Measurements from ENCODE around the gene NTF3. TPM values are rescaled to one million over a fixed set of nuclear protein-coding genes. Genes with fewer than 3 reads are reported as not detected.

Gene NTF3
- total and polyA plus RNA-seq, 9 of the 15 experiments (the other 6 are each of a cell fraction or from before 2014, with no cell fraction given): not detected

- no peak for TF ChIP-seq FOXM1 (IDR thresholded peaks at IDR 0.05; ENCODE audit: low read depth)
- TF ChIP-seq FOXM1 (CRISPR knock-in tag; IDR thresholded peaks at IDR 0.05; ENCODE audit: low read depth): no peak
- peak; percentile 88 for TF ChIP-seq ATF7 (IDR thresholded peaks at IDR 0.05)
- TF ChIP-seq, protein P1, sequence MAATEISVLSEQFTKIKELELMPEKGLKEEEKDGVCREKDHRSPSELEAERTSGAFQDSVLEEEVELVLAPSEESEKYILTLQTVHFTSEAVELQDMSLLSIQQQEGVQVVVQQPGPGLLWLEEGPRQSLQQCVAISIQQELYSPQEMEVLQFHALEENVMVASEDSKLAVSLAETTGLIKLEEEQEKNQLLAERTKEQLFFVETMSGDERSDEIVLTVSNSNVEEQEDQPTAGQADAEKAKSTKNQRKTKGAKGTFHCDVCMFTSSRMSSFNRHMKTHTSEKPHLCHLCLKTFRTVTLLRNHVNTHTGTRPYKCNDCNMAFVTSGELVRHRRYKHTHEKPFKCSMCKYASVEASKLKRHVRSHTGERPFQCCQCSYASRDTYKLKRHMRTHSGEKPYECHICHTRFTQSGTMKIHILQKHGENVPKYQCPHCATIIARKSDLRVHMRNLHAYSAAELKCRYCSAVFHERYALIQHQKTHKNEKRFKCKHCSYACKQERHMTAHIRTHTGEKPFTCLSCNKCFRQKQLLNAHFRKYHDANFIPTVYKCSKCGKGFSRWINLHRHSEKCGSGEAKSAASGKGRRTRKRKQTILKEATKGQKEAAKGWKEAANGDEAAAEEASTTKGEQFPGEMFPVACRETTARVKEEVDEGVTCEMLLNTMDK (IDR thresholded peaks at IDR 0.05; ENCODE audit: borderline replicate concordance, insufficient read depth, low read depth, low read length, poor library complexity, severe bottlenecking): no peak
- TF ChIP-seq, protein P2, sequence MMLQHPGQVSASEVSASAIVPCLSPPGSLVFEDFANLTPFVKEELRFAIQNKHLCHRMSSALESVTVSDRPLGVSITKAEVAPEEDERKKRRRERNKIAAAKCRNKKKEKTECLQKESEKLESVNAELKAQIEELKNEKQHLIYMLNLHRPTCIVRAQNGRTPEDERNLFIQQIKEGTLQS (IDR thresholded peaks at IDR 0.05): peak; percentile 64; the same call in 1 of the 2 replicates
- TF ChIP-seq, protein P2 (CRISPR knock-in tag; conservative IDR thresholded peaks at IDR 0.05): no peak
- TF ChIP-seq STAG1 (CRISPR knock-in tag; IDR thresholded peaks at IDR 0.05; ENCODE audit: borderline replicate concordance): no peak
- no peak for TF ChIP-seq ATF1 (CRISPR knock-in tag; IDR thresholded peaks at IDR 0.05)
- TF ChIP-seq ATF1 (tag; IDR thresholded peaks at IDR 0.05): peak; percentile 35
- no peak for TF ChIP-seq HDAC6 (IDR thresholded peaks at IDR 0.05; ENCODE audit: low read depth, low read length)
- no peak for TF ChIP-seq ZEB2 (IDR thresholded peaks at IDR 0.05)
- no peak for TF ChIP-seq ZNF589 (CRISPR knock-in tag; IDR thresholded peaks at IDR 0.05; ENCODE audit: low read depth)
- no peak for TF ChIP-seq RBM22 (IDR thresholded peaks at IDR 0.05; ENCODE audit: low read depth, low read length, poor library complexity, severe bottlenecking)
- no peak for TF ChIP-seq TEAD4 (IDR thresholded peaks at IDR 0.05; ENCODE audit: low read length)
- no peak for TF ChIP-seq TEAD4 (CRISPR knock-in tag; IDR thresholded peaks at IDR 0.05; ENCODE audit: borderline replicate concordance)
Measured at GRCh38 chr12:5459051-5459782, 27.3 kb downstream of the NTF3 start (continued).

All from K562 (cell line).